Measurements from ENCODE around the gene ACSL3.

GRCh38 chr2:222933458-222933857 is 72.6 kb downstream of the ACSL3 start:
- TF ChIP-seq CREB1 (CRISPR knock-in tag; IDR thresholded peaks at IDR 0.05) (no peak), EMX1 (CRISPR knock-in tag; IDR thresholded peaks at IDR 0.05) (no peak), CTCF (IDR thresholded peaks at IDR 0.05) (no peak), ZBTB21 (CRISPR knock-in tag; IDR thresholded peaks at IDR 0.05; ENCODE audit: borderline replicate concordance) (no peak), ZNF263 (CRISPR knock-in tag; IDR thresholded peaks at IDR 0.05; ENCODE audit: low read depth) (no peak), AFF4 (CRISPR knock-in tag; IDR thresholded peaks at IDR 0.05; ENCODE audit: borderline replicate concordance) (no peak)

Measured in WTC11 (cell line).